Dedifferentiated amniotic fluid mesenchymal stem cell (primary cell): ENCODE measurements around the gene MED23.

Source experiments
- DNase-seq: peaks from one replicate; pipeline ENCODE4 v3.0.0-alpha.2; 2016; ENCODE audit errors: extremely low spot score

The MED23 gene

GRCh38 chr6:131627724-131628682 is at the start of gene MED23:
TSS of gene MED23 (minus strand) at chr6:131628242. CDS start at chr6:131628049, 193 bp downstream.
- peak; percentile 94 for DNase-seq

GRCh38 chr6:131673184-131673583 is 45.1 kb upstream of the MED23 start:
- DNase-seq: no peak

- no peak for DNase-seq
These were observed 41.8 kb upstream of the MED23 start for GRCh38 chr6:131669891-131670290.

- no peak for DNase-seq
These were observed 35.6 kb upstream of the MED23 start for GRCh38 chr6:131663578-131664165.

GRCh38 chr6:131660195-131660594 is 32.2 kb upstream of the MED23 start:
- no peak for DNase-seq

- no peak for DNase-seq
These were observed 30.2 kb upstream of the MED23 start for GRCh38 chr6:131658287-131658686.

GRCh38 chr6:131657630-131658111 is 29.6 kb upstream of the MED23 start:
- no peak for DNase-seq

GRCh38 chr6:131657222-131657621 is 29.2 kb upstream of the MED23 start:
- DNase-seq: no peak

- DNase-seq: no peak
These were observed 28.6 kb upstream of the MED23 start for GRCh38 chr6:131656667-131657066.

- DNase-seq: no peak
These were observed 27.9 kb upstream of the MED23 start for GRCh38 chr6:131655951-131656350.

GRCh38 chr6:131655387-131655786 is 27.3 kb upstream of the MED23 start:
- no peak for DNase-seq

GRCh38 chr6:131654326-131654725 is 26.3 kb upstream of the MED23 start:
- no peak for DNase-seq

- DNase-seq: no peak
These were observed 24.4 kb upstream of the MED23 start for GRCh38 chr6:131652472-131652871.

GRCh38 chr6:131651782-131652181 is 23.7 kb upstream of the MED23 start:
- no peak for DNase-seq

- no peak for DNase-seq
These were observed 18.2 kb upstream of the MED23 start for GRCh38 chr6:131646249-131646670.

- DNase-seq: no peak
These were observed 17.8 kb upstream of the MED23 start for GRCh38 chr6:131645846-131646245.

GRCh38 chr6:131644921-131645320 is 16.9 kb upstream of the MED23 start:
- DNase-seq: no peak

GRCh38 chr6:131643855-131644460 is 15.9 kb upstream of the MED23 start:
- no peak for DNase-seq

- no peak for DNase-seq
These were observed 15.1 kb upstream of the MED23 start for GRCh38 chr6:131642987-131643611.

GRCh38 chr6:131642565-131642964 is 14.5 kb upstream of the MED23 start:
- DNase-seq: no peak

- DNase-seq: no peak
These were observed 13.5 kb upstream of the MED23 start for GRCh38 chr6:131641554-131641953.

- DNase-seq: no peak
These were observed 12.5 kb upstream of the MED23 start for GRCh38 chr6:131640576-131640975.
